NK-92 (cell line): ENCODE data around the gene METAP2.

Experiments used
- DNase-seq: peaks from one replicate; lab custom pipeline; 2025; ENCODE audit not compliant: unreplicated experiment; lab: John Stamatoyannopoulos, UW

Gene METAP2

GRCh38 chr12:95509300-95509699, 35.3 kb downstream of the METAP2 start:
- no peak for DNase-seq

- DNase-seq = no peak
Observed at GRCh38 chr12:95511977-95512376, 38.0 kb downstream of the METAP2 start.

GRCh38 chr12:95513599-95513998, 39.6 kb downstream of the METAP2 start:
- DNase-seq = no peak

GRCh38 chr12:95515197-95515596, 41.2 kb downstream of the METAP2 start:
- no peak for DNase-seq

- DNase-seq = no peak
Observed at GRCh38 chr12:95516757-95517156, 42.8 kb downstream of the METAP2 start.

GRCh38 chr12:95517246-95517645, 43.3 kb downstream of the METAP2 start:
- DNase-seq = no peak

- DNase-seq = no peak
Observed at GRCh38 chr12:95518944-95519343, 45.0 kb downstream of the METAP2 start.

- DNase-seq = no peak
Observed at GRCh38 chr12:95520816-95521215, 46.9 kb downstream of the METAP2 start.

GRCh38 chr12:95522692-95523091, 48.7 kb downstream of the METAP2 start:
- no peak for DNase-seq

- no peak for DNase-seq
Observed at GRCh38 chr12:95528431-95528830, 54.5 kb downstream of the METAP2 start.

- DNase-seq = no peak
Observed at GRCh38 chr12:95529693-95530225, 55.8 kb downstream of the METAP2 start.

GRCh38 chr12:95532851-95533250, 58.9 kb downstream of the METAP2 start:
- DNase-seq = no peak

GRCh38 chr12:95533985-95534384, 60.0 kb downstream of the METAP2 start:
- DNase-seq = no peak

GRCh38 chr12:95538006-95538405, 64.1 kb downstream of the METAP2 start:
- DNase-seq = no peak

GRCh38 chr12:95538656-95539055, 64.7 kb downstream of the METAP2 start:
- no peak for DNase-seq

GRCh38 chr12:95541436-95541835, 67.5 kb downstream of the METAP2 start:
- DNase-seq = no peak

GRCh38 chr12:95543305-95543704, 69.4 kb downstream of the METAP2 start:
- no peak for DNase-seq

- no peak for DNase-seq
Observed at GRCh38 chr12:95544756-95545155, 70.8 kb downstream of the METAP2 start.

- no peak for DNase-seq
Observed at GRCh38 chr12:95545303-95545702, 71.4 kb downstream of the METAP2 start.

- DNase-seq = no peak
Observed at GRCh38 chr12:95545731-95546490, 72.0 kb downstream of the METAP2 start.

GRCh38 chr12:95546491-95546813, 72.5 kb downstream of the METAP2 start:
- DNase-seq = no peak

- DNase-seq = no peak
Observed at GRCh38 chr12:95547522-95548055, 73.6 kb downstream of the METAP2 start.

GRCh38 chr12:95548056-95548538, 74.1 kb downstream of the METAP2 start:
- no peak for DNase-seq
